Measurements from ENCODE around the gene KCNG2. TPM values are rescaled to one million over a fixed set of nuclear protein-coding genes. Genes with fewer than 3 reads are reported as not detected.

Gene KCNG2
- total and polyA plus RNA-seq, 2 of the 8 experiments (the other 6 are each of a cell fraction or from before 2014, with no cell fraction given) = 0.19 to 0.74 TPM

GRCh38 chr18:79760348-79760747 is 37.4 kb upstream of the KCNG2 start:
- H2BK12ac ChIP-seq (ENCODE audit: low read depth, low read length) = no peak overlapping the region
- H3K79me1 ChIP-seq (ENCODE audit: low read depth, low read length) = no peaks in the 10 kb centered on the region
- no peak overlapping the region for H3K4me2 ChIP-seq (ENCODE audit: insufficient read depth in 1 of 2, low read depth in 2 of 2, low read length in 2 of 2)
- no peak overlapping the region for H2AFZ ChIP-seq (ENCODE audit: low read length)
- H3K23ac ChIP-seq (ENCODE audit: insufficient read length) = no peak overlapping the region
- no peak overlapping the region for H4K5ac ChIP-seq (ENCODE audit: insufficient read length, low read depth, low read length)
- H4K20me1 ChIP-seq (replicated peaks in 1 of 2; ENCODE audit: control insufficient read depth in 1 of 2, insufficient read depth in 2 of 2, low read length in 2 of 2) = peaks cover 0 to 2% of the 10 kb centered on the region in 2 experiments
- no peak overlapping the region for H2AK5ac ChIP-seq (ENCODE audit: low read depth, low read length)
- no peaks in the 10 kb centered on the region for H3K4me1 ChIP-seq (replicated peaks in 1 of 4; ENCODE audit: control insufficient read depth in 3 of 4, insufficient read depth in 4 of 4, low read length in 3 of 4)
- no peak overlapping the region for H3K9ac ChIP-seq (replicated peaks in 1 of 4; ENCODE audit: extremely low read depth in 1 of 4, low read depth in 3 of 4, low read length in 3 of 4)
- ChIA-PET CTCF (ENCODE audit: partially characterized antibody) (no interaction called here), POLR2A (ENCODE audit: partially characterized antibody) (no interaction called here)
- no peak overlapping the region for H4K8ac ChIP-seq (ENCODE audit: extremely low read depth, insufficient read depth, low read length)
- H3K36me3 ChIP-seq (ENCODE audit: control insufficient read depth in 2 of 4, insufficient read depth in 4 of 4, low read length in 3 of 4) = no peaks in the 10 kb centered on the region; a peak in 1 of 8 replicates
- FAIRE-seq (no peak), DNase-seq (ENCODE audit: low read depth in 1 of 2, low spot score in 2 of 2) (no peak)
- no peak overlapping the region for H2BK15ac ChIP-seq (ENCODE audit: low read length)
- no peak for TF ChIP-seq FOSL1 (IDR thresholded peaks at IDR 0.05; ENCODE audit: insufficient read depth, low read depth, low read length)
- no peak for TF ChIP-seq SRF (IDR thresholded peaks at IDR 0.05; ENCODE audit: low read depth, low read length)
- TF ChIP-seq KDM1A (IDR thresholded peaks at IDR 0.05; ENCODE audit: borderline replicate concordance, low read length) = no peak
- TF ChIP-seq JUND (IDR thresholded peaks at IDR 0.05; ENCODE audit: low read length) = no peak
- TF ChIP-seq YY1 (IDR thresholded peaks at IDR 0.05; ENCODE audit: low read depth, low read length) = no peak
- TF ChIP-seq SP4 (IDR thresholded peaks at IDR 0.05; ENCODE audit: low read length) = no peak
- no peak for TF ChIP-seq E2F6 (IDR thresholded peaks at IDR 0.05)
- H3K23me2 ChIP-seq (ENCODE audit: low read depth, low read length) = peaks cover 2% of the 10 kb centered on the region; the same call in 1 of the 2 replicates
- no peak overlapping the region for H2BK20ac ChIP-seq (ENCODE audit: low read length)
- H3K4me3 ChIP-seq (ENCODE audit: extremely low read depth in 1 of 4, insufficient read depth in 2 of 4, low read depth in 3 of 4, low read length in 4 of 4) = no peak overlapping the region
- H2BK120ac ChIP-seq (replicated peaks; ENCODE audit: low read depth, low read length) = no peak overlapping the region
- H3K56ac ChIP-seq (replicated peaks; ENCODE audit: insufficient read length, low read depth, low read length) = no peak overlapping the region
- no peaks in the 10 kb centered on the region for H3K79me2 ChIP-seq (ENCODE audit: control insufficient read depth in 1 of 2, insufficient read depth in 2 of 2, low read length in 2 of 2)
- H3K18ac ChIP-seq (ENCODE audit: extremely low read depth, low read length) = no peak overlapping the region
- no peak overlapping the region for H3K14ac ChIP-seq (ENCODE audit: insufficient read length)
- no peak overlapping the region for H4K91ac ChIP-seq (replicated peaks; ENCODE audit: insufficient read length, low read length)
- H3K27me3 ChIP-seq (replicated peaks in 1 of 4; ENCODE audit: control insufficient read depth in 3 of 4, extremely low read depth in 1 of 4, insufficient read depth in 3 of 4, low read length in 3 of 4) = no peaks in the 10 kb centered on the region
- peaks cover 0 to 4% of the 10 kb centered on the region in 2 experiments; a peak in 1 of 4 replicates for H3K9me3 ChIP-seq (ENCODE audit: insufficient read depth in 2 of 2, low read depth in 1 of 2, low read length in 1 of 2)
- H3K4ac ChIP-seq (replicated peaks; ENCODE audit: insufficient read length, low read depth, low read length) = no peak overlapping the region
- 88% methylated on average over 1 of the region's 1 CpG; no CpG with 5 or more reads in 1 of the 2 experiments for WGBS, 2 experiments (ENCODE audit: extremely low coverage in 1 of 2, insufficient coverage in 1 of 2, insufficient read length in 1 of 2, insufficient replicate concordance in 2 of 2, low coverage in 1 of 2, low lambda C conversion rate in 2 of 2, missing lambda C conversion rate in 1 of 2)
- H2BK5ac ChIP-seq (ENCODE audit: low read depth, low read length) = no peak overlapping the region
- H3K27ac ChIP-seq (ENCODE audit: low read depth, low read length) = no peak overlapping the region

Measured in H1 (cell line).